ENCODE data around the gene TNPO3. TPM values are rescaled to one million over a fixed set of nuclear protein-coding genes. Genes with fewer than 3 reads are reported as not detected.
"Not testable (repeated sequence)": the region's sequence is repeated elsewhere in the genome, so short reads cannot be mapped to it uniquely, and the experiment has no call there.

TNPO3 gene
- total and polyA plus RNA-seq, 9 donors = 24.9 to 32.7 (median 29.9) TPM

DNA sequence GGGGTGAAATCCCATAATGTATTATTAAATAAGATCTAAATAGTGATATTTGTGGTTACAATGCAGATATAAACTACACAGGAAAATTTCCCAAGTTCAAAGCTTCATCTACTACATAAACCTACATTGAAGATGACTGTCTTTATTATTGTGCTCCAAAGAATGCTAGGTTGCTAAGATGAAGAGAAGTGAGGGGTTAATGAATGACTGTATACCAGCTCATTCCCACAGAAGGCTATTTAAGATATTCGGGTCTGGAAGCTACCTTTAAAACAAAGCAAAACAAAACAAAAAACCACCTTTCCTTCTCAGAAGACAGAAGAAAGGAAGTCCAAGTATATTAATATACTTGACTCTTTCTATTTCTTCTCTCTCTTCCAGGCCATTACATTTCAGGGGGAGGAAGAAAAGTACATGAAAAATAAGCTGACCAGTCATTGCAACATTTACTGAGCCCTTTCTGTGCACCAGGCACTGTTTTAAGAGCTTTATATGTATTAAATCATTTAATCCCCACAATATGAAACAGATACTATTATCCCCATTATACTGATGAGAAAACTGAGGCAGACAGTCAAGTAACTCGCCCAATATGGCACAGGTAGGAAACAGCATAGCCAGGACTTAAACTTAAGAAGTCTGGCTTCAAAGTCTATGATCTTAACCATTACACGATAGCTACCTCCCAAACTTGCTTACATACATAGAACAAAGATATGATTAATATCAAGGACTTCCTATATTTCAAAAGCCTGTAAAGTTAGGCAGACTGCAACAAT lies 48.1 kb downstream of the TNPO3 start:
- H3K4me1 ChIP-seq (ENCODE audit: control insufficient read depth, insufficient read depth, low read length) = no peaks in the 10 kb centered on the region
- no peak for DNase-seq
- no peaks in the 10 kb centered on the region for H3K27me3 ChIP-seq (ENCODE audit: control insufficient read depth, insufficient read depth, low read length)
- peaks cover 12% of the 10 kb centered on the region for H3K36me3 ChIP-seq (ENCODE audit: control insufficient read depth, insufficient read depth, low read length)
- no peak overlapping the region for H3K27ac ChIP-seq (ENCODE audit: low read length)
- no peaks in the 10 kb centered on the region for H3K9me3 ChIP-seq (replicated peaks; ENCODE audit: control insufficient read depth, low read depth, low read length)
- no CpG with 5 or more reads among the region's 3 CpGs for WGBS (ENCODE audit: insufficient coverage)
- H3K4me3 ChIP-seq (ENCODE audit: low read length) = no peak overlapping the region

- H3K36me3 ChIP-seq (ENCODE audit: control insufficient read depth, insufficient read depth, low read length) = peaks cover 16% of the 10 kb centered on the region
- DNase-seq = no peak
- no CpG with 5 or more reads among the region's 4 CpGs for WGBS (ENCODE audit: insufficient coverage)
- H3K4me3 ChIP-seq (ENCODE audit: low read length) = no peak overlapping the region
- H3K27me3 ChIP-seq (ENCODE audit: control insufficient read depth, insufficient read depth, low read length) = no peaks in the 10 kb centered on the region
- H3K9me3 ChIP-seq (replicated peaks; ENCODE audit: control insufficient read depth, low read depth, low read length) = no peaks in the 10 kb centered on the region
- no peaks in the 10 kb centered on the region for H3K4me1 ChIP-seq (ENCODE audit: control insufficient read depth, insufficient read depth, low read length)
- no peak overlapping the region for H3K27ac ChIP-seq (ENCODE audit: low read length)
These were observed 49.7 kb downstream of the TNPO3 start for GRCh38 chr7:129005186-129005585.

DNA sequence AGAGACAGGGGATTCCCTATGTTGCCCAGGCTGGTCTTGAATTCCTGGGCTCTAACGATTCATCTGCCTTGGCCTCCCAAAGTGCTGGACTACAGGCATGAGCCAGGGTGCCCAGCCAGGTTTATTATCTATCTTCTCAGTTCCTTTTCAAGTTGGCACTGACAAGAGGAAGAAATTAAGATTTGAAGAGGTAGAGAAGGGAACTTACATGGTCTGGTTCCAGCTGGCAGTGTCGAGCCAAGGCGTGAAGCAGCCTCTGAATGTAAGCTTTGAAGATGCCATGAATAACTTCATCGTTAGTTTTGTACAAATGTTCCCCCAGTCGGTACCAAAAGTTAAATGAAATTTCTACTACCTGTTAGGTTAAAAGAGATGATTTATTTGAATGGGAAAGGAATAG lies 57.7 kb downstream of the TNPO3 start:
- Histone ChIP-seq H3K9me3 (replicated peaks; ENCODE audit: control insufficient read depth, low read depth, low read length) (no peaks in the 10 kb centered on the region), H3K36me3 (ENCODE audit: control insufficient read depth, insufficient read depth, low read length) (peaks cover 20% of the 10 kb centered on the region), H3K4me1 (ENCODE audit: control insufficient read depth, insufficient read depth, low read length) (no peaks in the 10 kb centered on the region), H3K4me3 (ENCODE audit: low read length) (no peak overlapping the region), H3K27me3 (ENCODE audit: control insufficient read depth, insufficient read depth, low read length) (no peaks in the 10 kb centered on the region), H3K27ac (ENCODE audit: low read length) (no peak overlapping the region)
- no peak for DNase-seq
- WGBS (ENCODE audit: insufficient coverage) = 90% methylated on average over 3 of the region's 5 CpGs

DNA sequence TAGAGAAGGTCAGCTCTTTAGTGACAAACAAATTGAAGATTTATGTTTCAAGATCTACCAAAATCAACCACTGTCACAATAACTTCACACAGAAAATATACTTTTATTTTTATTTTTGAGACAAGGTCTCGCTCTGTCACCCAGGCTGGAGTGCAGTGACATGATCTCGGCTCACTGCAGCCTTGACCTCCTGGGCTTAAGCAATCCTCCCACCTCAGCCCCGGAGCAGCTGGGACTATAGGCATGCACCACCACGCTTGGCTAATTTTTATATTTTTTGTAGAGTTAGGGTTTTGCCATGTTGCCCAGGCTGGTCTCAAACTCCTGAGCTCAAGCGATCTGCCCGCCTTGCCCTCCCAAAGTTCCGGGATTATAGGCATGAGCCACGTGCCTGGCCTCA lies 60.4 kb downstream of the TNPO3 start:
- not testable (repeated sequence) for H3K9me3 ChIP-seq (replicated peaks; ENCODE audit: control insufficient read depth, low read depth, low read length); H3K27ac ChIP-seq (ENCODE audit: low read length); DNase-seq; H3K27me3 ChIP-seq (ENCODE audit: control insufficient read depth, insufficient read depth, low read length); H3K4me1 ChIP-seq (ENCODE audit: control insufficient read depth, insufficient read depth, low read length); H3K4me3 ChIP-seq (ENCODE audit: low read length)
- WGBS (ENCODE audit: insufficient coverage) = 93% methylated on average over 3 of the region's 8 CpGs
- peaks cover 23% of the 10 kb centered on the region for H3K36me3 ChIP-seq (ENCODE audit: control insufficient read depth, insufficient read depth, low read length)

DNA sequence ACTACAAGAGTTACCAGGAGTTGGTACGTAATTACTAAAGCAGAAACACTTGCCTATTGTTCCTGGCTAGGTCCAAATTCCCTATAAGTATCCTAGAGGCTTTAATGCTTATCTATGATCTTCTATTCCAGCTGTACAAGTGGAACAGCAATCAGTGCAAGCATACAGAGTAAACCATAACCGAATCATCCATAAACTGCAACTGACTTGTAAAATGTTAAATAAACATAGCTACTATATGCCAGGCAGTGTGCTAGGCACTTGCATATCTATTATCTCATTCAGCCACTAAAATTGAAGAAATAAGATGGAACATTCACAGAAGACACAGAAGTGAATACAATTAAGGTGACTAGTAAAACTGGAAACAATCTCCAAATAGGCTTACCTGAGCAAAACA lies 61.5 kb downstream of the TNPO3 start:
- no peaks in the 10 kb centered on the region for H3K4me1 ChIP-seq (ENCODE audit: control insufficient read depth, insufficient read depth, low read length)

GRCh38 chr7:128989961-128990360 lies 65.0 kb downstream of the TNPO3 start:
- Histone ChIP-seq H3K4me3 (ENCODE audit: low read length) (no peak overlapping the region), H3K9me3 (replicated peaks; ENCODE audit: control insufficient read depth, low read depth, low read length) (no peaks in the 10 kb centered on the region), H3K27ac (ENCODE audit: low read length) (no peak overlapping the region), H3K36me3 (ENCODE audit: control insufficient read depth, insufficient read depth, low read length) (peaks cover 16% of the 10 kb centered on the region), H3K27me3 (ENCODE audit: control insufficient read depth, insufficient read depth, low read length) (no peaks in the 10 kb centered on the region), H3K4me1 (ENCODE audit: control insufficient read depth, insufficient read depth, low read length) (no peaks in the 10 kb centered on the region)
- WGBS (ENCODE audit: insufficient coverage) = no CpG with 5 or more reads among the region's 9 CpGs
- no peak for DNase-seq

More for the DNA sequence above, 61.5 kb downstream of the TNPO3 start:
- WGBS (ENCODE audit: insufficient coverage) = no CpG with 5 or more reads among the region's 2 CpGs
- Histone ChIP-seq H3K4me3 (ENCODE audit: low read length) (no peak overlapping the region), H3K36me3 (ENCODE audit: control insufficient read depth, insufficient read depth, low read length) (peaks cover 20% of the 10 kb centered on the region), H3K9me3 (replicated peaks; ENCODE audit: control insufficient read depth, low read depth, low read length) (no peaks in the 10 kb centered on the region), H3K27ac (ENCODE audit: low read length) (no peak overlapping the region), H3K27me3 (ENCODE audit: control insufficient read depth, insufficient read depth, low read length) (no peaks in the 10 kb centered on the region)
- DNase-seq = no peak

DNA sequence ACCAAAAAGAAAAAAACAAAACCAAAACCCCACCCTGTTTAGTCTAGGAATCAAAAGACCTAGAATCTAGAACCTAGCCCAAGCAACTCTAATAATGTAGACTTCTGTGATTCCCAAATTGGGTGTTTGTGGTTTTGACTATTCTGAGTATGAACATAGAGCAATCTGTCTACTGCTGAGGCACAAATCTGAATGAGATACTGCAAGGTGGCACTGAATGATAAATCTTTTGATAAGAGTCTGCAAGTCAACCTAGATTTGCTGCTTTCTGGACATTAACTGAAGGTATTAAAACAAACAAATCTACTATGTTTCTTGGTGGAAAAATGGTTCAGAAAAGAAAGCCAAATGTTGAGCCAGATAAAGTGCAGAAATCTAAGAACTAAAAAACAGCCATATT lies 66.5 kb downstream of the TNPO3 start:
- Histone ChIP-seq H3K27ac (ENCODE audit: low read length) (no peak overlapping the region), H3K27me3 (ENCODE audit: control insufficient read depth, insufficient read depth, low read length) (no peaks in the 10 kb centered on the region), H3K4me1 (ENCODE audit: control insufficient read depth, insufficient read depth, low read length) (no peaks in the 10 kb centered on the region), H3K4me3 (ENCODE audit: low read length) (no peak overlapping the region), H3K9me3 (replicated peaks; ENCODE audit: control insufficient read depth, low read depth, low read length) (no peaks in the 10 kb centered on the region), H3K36me3 (ENCODE audit: control insufficient read depth, insufficient read depth, low read length) (peaks cover 22% of the 10 kb centered on the region)
- DNase-seq = no peak

DNA sequence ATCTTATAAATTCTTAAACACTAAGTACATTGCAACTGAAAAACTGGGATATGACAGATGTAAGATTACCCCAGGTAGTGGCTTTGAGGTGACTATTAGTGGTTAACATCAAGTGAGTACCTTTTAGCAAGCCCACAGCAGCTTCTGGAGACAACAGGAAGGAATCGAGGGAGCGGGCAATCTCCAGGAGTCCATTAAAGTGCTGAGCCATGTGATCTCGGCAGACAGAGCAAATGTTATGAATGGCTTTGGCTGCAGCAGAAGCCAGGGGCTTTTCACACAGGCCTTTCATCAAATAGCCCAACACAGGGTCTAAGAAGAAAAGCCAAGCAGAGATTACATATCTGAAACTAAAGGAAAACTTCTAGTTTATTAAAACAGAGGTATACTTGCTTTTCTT lies 68.3 kb downstream of the TNPO3 start:
- H3K27ac ChIP-seq (ENCODE audit: low read length) = no peak overlapping the region
- H3K27me3 ChIP-seq (ENCODE audit: control insufficient read depth, insufficient read depth, low read length) = no peaks in the 10 kb centered on the region
- DNase-seq = no peak
- 83% methylated on average over 1 of the region's 3 CpGs for WGBS (ENCODE audit: insufficient coverage)
- H3K4me3 ChIP-seq (ENCODE audit: low read length) = no peak overlapping the region
- H3K36me3 ChIP-seq (ENCODE audit: control insufficient read depth, insufficient read depth, low read length) = peaks cover 27% of the 10 kb centered on the region
- H3K9me3 ChIP-seq (replicated peaks; ENCODE audit: control insufficient read depth, low read depth, low read length) = no peaks in the 10 kb centered on the region
- H3K4me1 ChIP-seq (ENCODE audit: control insufficient read depth, insufficient read depth, low read length) = no peaks in the 10 kb centered on the region

DNA sequence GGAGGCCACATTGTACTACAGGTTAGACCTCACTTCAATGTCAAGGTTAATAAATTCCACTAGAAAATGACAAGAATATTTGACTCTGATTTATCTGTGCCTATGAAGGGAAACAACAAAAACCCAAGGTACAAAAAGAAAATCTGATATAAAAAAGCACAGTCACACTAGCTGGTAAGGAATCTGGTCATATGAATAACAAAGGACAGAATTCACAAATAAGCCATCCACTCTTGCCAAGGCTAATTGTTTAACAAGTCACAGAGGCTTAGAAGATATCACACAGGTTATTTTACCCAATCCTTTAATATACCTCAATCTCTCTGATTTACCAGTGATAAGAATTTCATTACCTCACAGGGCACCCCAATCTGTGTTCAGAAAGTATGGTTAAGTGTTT lies 69.3 kb downstream of the TNPO3 start:
- Histone ChIP-seq H3K9me3 (replicated peaks; ENCODE audit: control insufficient read depth, low read depth, low read length) (no peaks in the 10 kb centered on the region), H3K27ac (ENCODE audit: low read length) (no peak overlapping the region), H3K27me3 (ENCODE audit: control insufficient read depth, insufficient read depth, low read length) (no peaks in the 10 kb centered on the region), H3K4me1 (ENCODE audit: control insufficient read depth, insufficient read depth, low read length) (no peaks in the 10 kb centered on the region), H3K36me3 (ENCODE audit: control insufficient read depth, insufficient read depth, low read length) (peaks cover 29% of the 10 kb centered on the region), H3K4me3 (ENCODE audit: low read length) (no peak overlapping the region)
- no peak for DNase-seq

DNA sequence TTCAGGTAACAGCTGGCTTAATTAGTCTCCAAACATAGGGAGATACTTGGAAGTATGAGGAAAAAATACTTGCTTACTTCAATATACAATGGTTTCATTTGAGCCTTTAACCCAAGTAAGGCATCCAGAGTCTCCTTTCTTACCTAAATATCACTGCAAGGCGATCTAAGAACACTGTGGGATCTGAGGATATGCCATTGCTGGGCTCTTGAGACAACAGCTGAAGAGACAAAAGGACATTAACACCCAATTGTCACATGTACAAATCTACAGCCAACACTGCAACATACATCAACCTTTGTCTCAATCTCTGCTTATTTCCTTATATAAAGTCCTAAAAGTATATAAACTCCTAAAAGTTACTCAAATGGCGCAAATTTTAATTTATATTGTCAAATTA lies 72.8 kb downstream of the TNPO3 start:
- Histone ChIP-seq H3K27me3 (ENCODE audit: control insufficient read depth, insufficient read depth, low read length) (no peaks in the 10 kb centered on the region), H3K9me3 (replicated peaks; ENCODE audit: control insufficient read depth, low read depth, low read length) (no peaks in the 10 kb centered on the region), H3K36me3 (ENCODE audit: control insufficient read depth, insufficient read depth, low read length) (peaks cover 45% of the 10 kb centered on the region), H3K4me3 (ENCODE audit: low read length) (no peak overlapping the region), H3K4me1 (ENCODE audit: control insufficient read depth, insufficient read depth, low read length) (no peaks in the 10 kb centered on the region), H3K27ac (ENCODE audit: low read length) (no peak overlapping the region)
- no CpG with 5 or more reads among the region's 2 CpGs for WGBS (ENCODE audit: insufficient coverage)
- no peak for DNase-seq
